CMK (cell line): ENCODE results near the gene BTN3A1.
"Not testable (repeated sequence)": the region's sequence is repeated elsewhere in the genome, so short reads cannot be mapped to it uniquely, and the experiment has no call there.

Source experiments
- DNase-seq: peaks from one replicate; pipeline ENCODE4 v3.0.0-alpha.2; 2010; ENCODE audit warnings: low read depth

Gene BTN3A1

DNA sequence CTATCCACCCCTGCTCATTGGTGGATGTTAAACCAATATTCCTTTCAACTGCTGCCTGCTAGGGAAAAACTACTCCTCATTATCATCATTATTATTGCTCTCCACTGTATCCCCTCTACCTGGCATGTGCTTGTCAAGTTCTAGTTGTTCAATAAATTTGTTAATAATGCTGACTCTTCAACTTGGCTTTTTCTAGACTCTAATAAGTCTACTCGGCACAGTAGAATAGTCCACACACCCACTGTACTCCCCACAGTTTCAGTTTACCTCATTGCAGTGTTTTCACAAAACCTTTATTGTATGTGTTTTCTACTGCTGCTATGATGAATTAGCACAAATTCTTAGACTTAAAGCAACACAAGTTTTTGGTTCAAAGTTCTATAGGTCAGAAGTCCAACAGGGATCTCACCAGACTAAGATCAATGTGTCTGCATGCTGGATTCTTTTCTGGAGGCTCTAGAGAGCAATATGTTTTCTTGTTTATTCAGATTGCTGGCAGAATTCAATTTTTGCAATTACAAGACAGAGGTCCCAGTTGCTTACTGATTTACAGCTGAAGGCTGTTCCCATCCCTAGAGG, 13.1 kb downstream of the BTN3A1 start:
- DNase-seq = no peak

DNA sequence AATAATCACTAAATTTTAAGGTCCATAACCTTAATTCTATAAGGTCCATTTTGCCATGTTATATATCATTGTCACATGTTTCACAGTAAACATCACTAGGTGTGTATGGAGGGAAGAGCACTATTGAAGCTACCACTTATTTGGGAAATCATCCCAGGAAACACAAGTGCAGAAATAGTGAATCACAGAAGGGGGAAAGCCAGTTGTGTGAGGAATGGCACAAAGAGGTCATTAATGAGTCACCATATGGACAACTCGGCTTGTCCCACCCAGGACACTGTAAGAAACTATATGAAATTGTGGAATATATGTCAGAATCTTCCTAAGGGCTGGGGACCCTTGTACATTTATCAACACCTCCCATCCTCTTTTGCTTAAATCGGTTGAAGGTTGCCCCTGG, 13.7 kb downstream of the BTN3A1 start:
- no peak for DNase-seq

GRCh38 chr6:26416288-26416687, 14.2 kb downstream of the BTN3A1 start:
- DNase-seq = no peak

DNA sequence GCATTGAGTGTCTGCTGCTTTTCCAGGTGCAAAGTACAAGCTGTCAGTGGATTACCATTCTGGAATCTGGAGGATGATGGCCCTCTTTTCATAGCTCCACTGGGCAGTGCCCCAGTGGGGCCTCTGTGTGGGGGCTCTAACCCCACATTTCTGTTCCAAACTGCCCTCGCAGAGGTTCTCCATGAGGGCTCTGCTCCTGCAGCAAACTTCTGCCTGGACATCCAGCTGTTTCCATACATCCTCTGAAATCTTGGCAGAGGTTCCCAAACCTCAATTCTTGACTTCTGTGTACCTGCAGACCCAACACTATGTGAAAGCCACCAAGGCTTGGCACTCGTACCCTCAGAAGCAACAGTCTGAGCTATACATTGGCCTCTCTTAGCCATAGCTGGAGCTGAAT, 16.0 kb downstream of the BTN3A1 start:
- DNase-seq = not testable (repeated sequence)

DNA sequence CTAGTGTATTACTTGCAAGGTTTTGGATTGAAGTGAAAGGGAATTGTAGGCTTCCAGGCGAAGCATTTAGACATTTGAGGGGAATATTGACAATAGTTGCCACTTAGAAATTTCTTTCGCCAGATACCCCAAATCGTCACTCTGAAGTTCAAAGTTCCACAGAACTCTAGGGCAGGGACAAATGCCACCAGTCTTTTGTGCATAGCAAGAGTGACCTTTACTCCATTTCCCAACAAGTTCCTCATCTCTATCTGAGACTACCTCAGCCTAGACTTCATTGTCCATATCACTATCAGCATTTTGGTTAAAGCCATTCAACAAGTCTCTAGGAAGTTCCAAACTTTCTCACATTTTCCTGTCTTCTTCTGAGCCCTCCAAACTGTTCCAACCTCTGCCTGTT, 16.7 kb downstream of the BTN3A1 start:
- DNase-seq = not testable (repeated sequence)

- no peak for DNase-seq
Measured at GRCh38 chr6:26420688-26421171, 18.7 kb downstream of the BTN3A1 start.

- DNase-seq = no peak
Measured at GRCh38 chr6:26421259-26422144, 19.4 kb downstream of the BTN3A1 start.

GRCh38 chr6:26422329-26422728, 20.3 kb downstream of the BTN3A1 start:
- DNase-seq = no peak

DNA sequence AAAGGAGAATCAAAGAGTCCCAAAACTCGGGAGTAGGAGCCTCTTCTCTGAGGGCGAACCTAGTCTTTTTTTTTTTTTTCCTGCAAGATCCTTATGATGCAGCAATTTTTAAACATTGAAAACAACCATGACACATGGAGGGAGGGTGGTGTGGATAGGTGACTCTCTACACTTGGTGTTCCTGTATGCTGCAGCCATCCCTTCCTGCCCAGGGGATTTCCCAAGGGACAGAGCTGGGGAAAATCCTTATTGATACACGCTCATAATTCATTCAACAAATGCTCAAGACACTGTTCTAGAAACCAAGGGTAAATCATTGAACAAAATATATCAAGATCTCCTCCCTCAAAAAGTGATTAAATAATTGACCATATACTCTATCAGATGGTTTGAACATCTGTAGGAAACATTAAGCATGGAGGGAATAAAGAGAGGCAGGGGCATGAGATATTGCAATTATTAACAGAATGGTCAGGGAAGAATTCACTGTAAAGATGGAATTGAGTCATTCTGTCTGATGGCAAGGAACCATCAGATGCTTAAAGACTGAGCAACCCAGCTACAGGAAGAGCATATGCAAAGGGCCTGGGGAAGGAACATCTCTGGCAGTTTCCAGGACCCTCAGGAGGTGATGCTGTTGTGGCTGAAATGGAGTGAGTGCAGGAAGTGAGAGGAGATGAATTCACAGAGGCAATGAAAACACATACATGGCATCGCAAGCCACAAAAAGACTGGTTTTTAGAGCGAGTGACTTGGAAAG, 24.8 kb downstream of the BTN3A1 start:
- no peak for DNase-seq

- DNase-seq = no peak
Measured at GRCh38 chr6:26427451-26427809, 25.4 kb downstream of the BTN3A1 start.

GRCh38 chr6:26428206-26428605, 26.1 kb downstream of the BTN3A1 start:
- no peak for DNase-seq

- DNase-seq = no peak
Measured at GRCh38 chr6:26430787-26431186, 28.7 kb downstream of the BTN3A1 start.

GRCh38 chr6:26431258-26432172, 29.4 kb downstream of the BTN3A1 start:
- no peak for DNase-seq

GRCh38 chr6:26432627-26433201, 30.6 kb downstream of the BTN3A1 start:
- no peak for DNase-seq

- not testable (repeated sequence) for DNase-seq
Measured at GRCh38 chr6:26433680-26434079, 31.6 kb downstream of the BTN3A1 start.

GRCh38 chr6:26436018-26436417, 33.9 kb downstream of the BTN3A1 start:
- DNase-seq = no peak

DNA sequence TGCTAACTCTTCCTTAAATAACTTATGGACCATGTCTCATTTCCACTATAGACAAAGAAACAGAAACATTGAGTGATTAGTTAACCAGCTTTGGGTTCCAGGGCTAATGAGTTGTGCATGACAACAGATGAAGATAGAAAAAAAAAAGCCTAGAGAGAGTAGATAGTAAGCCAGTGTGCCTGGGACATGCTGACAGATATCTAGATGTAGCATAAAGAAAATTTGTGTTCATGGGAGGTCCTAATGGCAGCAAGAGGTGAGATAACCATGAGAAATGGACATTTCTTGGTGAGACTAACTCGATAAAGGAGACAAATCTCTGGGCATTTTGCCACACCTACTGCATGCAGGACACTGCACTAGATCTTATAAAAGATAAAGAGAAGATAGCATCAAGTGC, 35.5 kb downstream of the BTN3A1 start:
- no peak for DNase-seq

DNA sequence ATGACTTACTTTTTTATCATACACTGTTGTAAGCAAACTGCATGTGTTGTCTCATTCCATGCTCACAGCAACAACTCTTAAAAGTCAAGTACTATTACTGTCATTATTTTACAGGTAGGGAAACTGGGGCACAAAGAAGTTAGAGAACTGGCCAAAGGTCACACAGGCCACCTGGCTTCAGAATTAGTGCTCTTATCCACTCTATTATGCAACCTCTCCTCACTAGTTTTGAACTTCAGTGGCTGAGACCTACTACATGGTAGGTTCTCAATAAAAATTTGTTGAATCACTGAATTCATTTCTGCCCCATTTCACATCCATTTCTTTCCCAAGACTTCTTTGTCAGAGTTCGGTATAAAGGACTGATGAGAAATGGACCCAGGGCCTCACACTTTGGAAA, 35.9 kb downstream of the BTN3A1 start:
- no peak for DNase-seq

GRCh38 chr6:26439151-26440125, 37.4 kb downstream of the BTN3A1 start:
- DNase-seq = no peak

- DNase-seq = no peak
Measured at GRCh38 chr6:26440977-26441358, 38.9 kb downstream of the BTN3A1 start.
